GM19043 (cell line): ENCODE measurements around the gene KRTAP16-1.
"Not testable (repeated sequence)": the region's sequence is repeated elsewhere in the genome, so short reads cannot be mapped to it uniquely, and the experiment has no call there.

Source experiments
- ATAC-seq: cut with Tn5 transposase; IDR thresholded peaks from one replicate; pipeline ENCODE4 v1.9.1; 2021; ENCODE audit warnings: low read depth; ENCODE audit not compliant: unreplicated experiment

KRTAP16-1 gene, protein sequence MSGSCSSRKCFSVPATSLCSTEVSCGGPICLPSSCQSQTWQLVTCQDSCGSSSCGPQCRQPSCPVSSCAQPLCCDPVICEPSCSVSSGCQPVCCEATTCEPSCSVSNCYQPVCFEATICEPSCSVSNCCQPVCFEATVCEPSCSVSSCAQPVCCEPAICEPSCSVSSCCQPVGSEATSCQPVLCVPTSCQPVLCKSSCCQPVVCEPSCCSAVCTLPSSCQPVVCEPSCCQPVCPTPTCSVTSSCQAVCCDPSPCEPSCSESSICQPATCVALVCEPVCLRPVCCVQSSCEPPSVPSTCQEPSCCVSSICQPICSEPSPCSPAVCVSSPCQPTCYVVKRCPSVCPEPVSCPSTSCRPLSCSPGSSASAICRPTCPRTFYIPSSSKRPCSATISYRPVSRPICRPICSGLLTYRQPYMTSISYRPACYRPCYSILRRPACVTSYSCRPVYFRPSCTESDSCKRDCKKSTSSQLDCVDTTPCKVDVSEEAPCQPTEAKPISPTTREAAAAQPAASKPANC

DNA sequence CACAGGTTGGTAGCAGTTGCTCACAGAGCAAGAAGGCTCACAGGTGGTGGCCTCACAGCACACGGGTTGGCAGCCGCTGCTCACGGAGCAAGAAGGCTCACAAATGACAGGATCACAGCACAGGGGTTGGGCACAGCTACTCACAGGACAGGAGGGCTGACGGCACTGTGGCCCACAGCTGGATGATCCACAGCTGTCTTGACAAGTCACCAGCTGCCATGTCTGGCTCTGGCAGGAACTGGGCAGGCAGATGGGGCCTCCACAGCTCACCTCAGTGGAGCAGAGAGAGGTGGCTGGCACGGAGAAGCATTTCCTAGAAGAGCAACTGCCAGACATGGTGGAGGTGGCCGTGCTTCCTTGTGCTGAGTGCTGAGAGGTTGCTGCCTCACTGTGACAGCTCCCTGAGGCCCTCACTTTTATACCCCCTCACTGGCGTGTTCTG, at the start of gene KRTAP16-1:
Gene KRTAP16-1 (minus strand): TSS at position 392 of the 442 bp plus-strand sequence. CDS start 56 bp downstream, at position 336.
- ATAC-seq: no peak

DNA sequence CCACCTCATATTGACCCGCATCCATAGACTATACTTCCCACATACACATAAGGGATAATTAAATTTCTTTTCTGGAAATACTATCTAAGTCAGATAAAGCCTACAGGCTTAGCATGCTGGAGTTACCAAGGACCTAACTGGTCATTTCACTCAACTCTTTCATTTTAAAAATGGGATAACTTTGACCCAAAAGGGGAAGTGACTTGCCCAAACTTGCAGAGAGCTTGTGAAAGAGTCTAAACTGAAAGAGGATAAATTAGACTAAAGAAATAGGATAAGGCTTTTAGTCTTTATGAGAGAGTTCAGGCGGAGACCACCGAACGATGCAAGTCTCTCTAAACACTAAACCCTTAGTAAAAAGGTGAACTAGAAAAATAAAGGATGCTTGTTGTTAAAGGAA, 45.4 kb upstream of the KRTAP16-1 start:
- no peak for ATAC-seq

DNA sequence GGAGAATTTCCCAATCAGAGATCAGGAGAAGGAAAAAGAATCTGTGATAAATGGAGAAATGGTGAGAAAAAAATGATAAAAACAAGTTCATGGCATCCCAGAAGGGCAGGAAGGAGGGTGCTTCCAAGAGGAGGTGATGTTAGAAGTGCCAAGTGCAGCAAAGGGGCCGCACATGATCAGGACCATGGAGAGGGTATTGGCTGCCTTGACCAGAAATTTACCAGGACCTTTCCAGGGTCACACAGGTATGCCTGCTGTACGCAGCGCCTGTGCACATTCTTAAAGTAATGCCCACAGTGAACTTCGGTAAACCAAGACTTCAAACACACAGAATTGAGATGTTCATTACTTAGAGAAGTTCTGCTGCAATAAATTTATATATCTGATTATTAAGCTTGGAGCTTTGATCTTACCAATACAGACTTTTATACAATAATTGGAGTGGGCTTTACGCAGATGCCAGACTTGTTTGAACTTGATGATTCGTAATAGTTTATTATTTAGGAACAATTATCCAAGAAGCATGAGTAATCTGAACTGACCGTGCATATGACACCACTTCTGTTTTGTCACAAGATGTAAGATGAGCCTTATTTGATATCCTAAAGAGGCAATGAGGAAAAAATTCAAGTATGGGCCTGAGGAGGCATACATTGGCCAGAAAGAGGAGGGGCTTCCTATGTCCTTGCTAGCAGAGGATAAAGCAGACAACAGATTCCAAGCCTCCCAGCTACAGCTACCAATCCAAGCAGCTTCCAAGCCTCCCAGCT, 43.7 kb upstream of the KRTAP16-1 start:
- ATAC-seq: no peak

DNA sequence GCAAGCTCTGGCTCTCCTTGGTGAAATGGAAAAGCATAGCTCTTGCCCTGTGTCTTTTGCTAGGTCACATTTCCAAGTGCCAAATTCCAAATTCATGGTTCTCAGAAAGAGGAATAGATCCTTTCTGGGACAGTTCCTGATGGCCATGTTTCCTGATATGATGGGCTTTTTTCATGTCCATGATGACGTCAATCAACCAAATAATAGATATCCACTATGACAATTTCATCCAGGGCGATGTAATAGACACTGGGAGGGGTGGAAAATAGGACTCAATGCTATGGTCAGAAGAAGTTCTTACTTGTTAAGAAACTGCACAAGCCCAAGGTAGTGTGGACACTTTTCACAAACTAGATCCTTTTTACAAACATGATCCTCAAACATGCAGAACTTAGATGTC, 42.1 kb upstream of the KRTAP16-1 start:
- ATAC-seq: no peak

DNA sequence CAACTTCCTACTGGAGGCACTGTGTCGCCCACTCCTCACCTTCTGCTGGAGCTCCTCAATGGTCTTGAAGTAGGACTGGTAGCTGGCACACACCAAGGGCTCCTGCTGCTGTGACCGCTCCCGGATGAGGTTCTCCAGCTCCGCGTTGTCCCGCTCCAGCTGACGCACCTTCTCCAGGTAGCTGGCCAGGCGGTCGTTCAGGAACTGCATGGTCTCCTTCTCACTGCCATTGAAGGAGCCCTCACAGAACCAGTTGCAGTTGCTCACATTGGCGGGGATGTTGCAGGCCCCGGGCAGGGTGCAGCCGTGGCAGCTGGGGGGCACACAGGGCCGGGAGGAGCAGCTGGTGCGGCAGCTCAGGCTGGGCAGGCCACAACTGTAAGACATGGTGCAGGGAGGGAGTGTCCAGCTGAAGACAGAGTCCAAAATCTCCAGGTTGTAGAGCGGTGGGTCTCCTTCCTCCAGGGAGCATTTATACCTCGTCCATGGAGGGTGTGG, 41.3 kb upstream of the KRTAP16-1 start, which contains the start of gene KRT33A:
Gene KRT33A (minus strand): TSS at position 448 of the 498 bp plus-strand sequence. CDS start 61 bp downstream, at position 387.
- ATAC-seq: not testable (repeated sequence)

DNA sequence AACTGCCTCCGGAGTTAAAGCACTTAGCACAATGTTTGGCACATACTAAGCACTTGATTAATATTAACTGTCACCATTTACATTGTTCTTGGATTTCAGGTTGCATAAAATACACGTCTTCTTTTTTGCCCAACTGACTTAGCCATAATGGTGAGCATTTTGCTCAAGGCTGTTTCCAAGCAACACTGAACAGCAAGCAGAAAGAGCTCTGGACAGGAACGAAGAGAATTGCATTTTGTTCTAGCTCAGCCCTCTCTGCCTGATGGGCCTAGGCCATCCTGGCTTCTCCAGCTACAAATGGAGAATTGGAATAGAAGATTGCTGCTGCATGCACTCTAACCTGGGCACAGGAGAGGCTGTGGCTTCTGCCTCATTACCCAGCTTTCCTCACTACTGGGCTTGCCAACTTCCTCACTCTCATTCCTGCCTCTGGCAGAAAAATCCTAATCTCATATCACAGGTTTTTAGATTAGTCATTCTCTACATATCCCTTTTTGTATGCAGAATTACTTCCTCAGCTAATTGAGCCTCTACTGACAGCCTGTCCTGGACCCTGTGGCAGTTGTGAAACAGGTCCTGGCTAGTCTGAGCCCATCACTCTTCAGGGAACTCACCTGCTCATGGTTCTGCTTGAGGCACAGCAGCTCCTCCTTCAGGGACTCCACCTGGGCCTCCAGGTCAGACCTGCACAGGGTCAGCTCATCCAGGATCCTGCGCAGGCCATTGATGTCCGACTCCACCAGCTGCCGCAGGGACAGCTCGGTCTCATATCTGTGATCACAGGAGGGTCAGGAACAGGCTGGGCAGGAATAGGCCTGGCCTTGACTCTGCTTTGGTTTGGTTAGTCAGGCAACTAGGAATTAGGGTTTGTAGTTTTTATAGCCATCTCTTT, 39.0 kb upstream of the KRTAP16-1 start:
- ATAC-seq: no peak

DNA sequence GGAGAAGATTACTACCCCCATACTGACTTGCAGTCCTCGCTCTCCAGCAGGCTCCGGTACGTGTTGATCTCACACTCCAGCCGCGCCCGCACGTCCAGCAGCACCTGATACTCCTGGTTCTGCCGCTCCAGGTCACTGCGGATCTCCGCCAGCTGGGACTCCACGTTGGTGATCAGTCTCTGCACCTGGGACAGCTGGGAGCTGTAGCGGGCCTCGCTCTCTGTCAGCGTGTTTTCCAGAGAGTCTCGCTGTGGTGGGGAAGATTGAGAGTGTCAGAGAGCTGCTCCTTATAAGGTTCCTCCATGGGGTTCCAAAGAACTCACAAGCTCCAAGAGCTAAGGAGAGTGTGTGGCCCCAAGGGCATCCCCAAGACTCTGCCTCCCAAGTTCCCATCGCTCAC, 37.3 kb upstream of the KRTAP16-1 start:
- ATAC-seq: not testable (repeated sequence)

DNA sequence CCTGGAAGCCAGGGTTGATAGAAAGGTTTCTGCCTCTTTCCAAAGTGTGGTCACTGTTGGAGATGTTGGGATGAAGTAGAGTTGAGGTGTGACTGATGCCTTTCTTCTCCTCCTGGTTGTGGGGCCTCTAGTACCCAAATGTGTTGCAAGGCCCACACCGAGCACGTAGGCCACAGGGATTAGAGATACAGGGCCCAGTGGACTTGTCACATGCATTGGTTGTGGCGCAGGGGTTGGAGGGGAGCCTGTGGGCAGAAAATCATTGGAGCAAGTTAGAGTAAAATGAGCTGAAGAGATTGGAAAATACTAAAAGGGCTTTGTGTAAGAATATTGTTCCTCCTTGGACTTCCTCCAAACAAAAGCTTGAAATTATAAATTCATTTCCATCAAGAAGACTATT, 36.9 kb upstream of the KRTAP16-1 start:
- no peak for ATAC-seq

DNA sequence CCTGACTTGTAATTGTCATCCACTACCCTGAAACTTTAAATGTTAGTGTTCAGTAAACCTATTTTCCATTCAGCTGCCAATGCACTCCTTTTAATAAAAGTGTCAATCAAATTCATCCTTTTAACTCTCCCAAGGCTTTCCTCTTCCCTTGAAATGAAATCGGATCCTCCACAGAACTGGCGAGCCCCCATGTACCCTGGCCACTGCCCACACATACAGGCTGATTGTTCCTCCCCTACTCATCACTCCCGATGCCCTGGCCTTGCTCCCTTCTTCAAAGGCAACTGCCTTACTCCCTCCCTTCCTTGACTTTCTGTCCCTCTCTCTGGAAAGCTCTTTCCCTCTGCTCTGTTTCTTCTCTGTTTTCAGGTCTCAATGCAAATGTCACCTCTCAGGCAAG, 33.9 kb upstream of the KRTAP16-1 start:
- ATAC-seq: no peak

DNA sequence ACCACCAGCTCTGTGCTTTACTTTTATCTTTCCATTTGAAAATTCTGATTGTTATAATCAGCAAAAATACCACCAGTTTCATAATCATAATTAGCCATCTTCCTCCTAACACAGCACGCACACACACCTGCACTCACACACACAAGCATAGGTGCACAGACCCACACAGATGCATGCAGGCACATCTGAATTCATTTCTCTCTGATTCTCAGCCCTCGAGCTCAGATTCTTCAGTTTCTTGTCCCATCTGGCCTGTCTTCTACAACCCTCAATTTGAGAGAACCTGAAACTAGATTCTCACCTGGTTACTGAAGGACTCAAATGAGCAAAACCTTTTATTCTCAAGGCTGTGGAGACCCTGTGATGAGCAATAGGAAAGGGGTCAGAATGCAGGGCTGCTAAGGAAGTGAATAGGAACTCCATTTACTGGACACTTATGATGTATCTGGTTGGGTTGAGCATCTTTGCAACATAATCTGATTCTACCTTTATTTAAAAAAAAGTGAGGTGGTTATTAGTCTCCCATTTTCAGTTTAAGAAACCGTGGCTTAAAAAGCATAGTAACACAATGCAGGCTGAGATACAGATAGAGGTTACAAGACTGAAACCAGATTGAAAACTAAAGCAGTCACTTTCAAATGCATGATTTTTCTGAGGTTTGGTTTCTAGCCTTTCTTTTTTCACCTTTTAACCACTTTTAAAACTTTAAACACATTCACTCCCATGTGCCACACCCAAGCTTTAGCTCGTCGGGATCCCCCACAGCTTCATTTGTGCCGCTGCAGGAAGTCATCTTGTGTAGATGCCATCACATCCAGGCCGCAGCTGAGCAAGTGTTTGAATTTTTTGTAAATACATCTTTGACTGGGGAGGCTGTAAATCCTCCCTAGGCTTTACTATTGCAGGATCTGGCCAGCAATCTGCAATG, 32.1 kb upstream of the KRTAP16-1 start:
- ATAC-seq: no peak

DNA sequence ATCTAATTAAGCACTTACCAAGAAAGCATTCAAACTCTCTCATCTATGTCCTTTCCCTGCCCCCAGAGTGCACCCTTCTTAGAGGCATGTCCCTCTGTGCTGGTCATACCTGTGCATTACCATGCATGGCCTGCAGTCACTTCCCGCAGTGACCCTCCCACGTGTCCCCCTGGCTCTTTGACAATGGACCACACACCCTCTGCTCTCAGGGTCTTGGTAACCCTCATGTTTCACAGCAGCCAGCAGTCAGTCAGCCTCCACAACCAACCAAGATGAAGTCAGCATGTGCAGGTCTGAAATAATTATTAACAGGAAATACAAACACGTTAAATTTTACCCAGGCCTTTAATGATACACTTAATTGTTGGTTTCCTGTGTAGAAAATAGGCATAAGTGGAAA, 31.4 kb upstream of the KRTAP16-1 start:
- ATAC-seq: no peak

DNA sequence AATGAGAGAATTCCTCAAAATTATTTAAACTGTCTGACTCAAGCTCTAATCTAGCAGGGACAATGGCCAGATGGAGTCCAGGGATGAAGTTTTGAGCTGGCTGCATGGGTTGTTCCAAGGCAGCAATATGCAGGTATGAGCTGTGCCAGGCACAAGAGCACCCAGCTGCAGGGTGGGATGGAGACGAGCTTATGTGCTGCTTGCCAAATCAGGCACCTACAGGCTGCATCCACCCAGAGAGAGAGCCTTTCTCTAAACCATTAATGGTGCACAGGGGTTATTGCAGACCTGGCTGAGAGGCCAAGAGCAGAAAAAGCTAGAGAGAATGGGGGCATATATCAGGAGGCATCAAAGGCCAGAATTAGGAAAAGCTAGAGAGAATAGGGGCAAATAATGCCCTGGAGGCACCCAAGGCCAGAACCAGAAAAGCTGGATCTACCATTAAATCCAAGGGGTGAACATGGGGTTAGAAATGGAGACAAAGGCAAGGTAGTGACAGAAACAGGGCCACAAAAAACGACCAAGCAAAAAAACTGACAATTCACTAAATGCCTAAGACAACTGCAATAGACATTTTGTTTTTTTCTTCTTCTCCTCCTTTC, 30.6 kb upstream of the KRTAP16-1 start:
- no peak for ATAC-seq

DNA sequence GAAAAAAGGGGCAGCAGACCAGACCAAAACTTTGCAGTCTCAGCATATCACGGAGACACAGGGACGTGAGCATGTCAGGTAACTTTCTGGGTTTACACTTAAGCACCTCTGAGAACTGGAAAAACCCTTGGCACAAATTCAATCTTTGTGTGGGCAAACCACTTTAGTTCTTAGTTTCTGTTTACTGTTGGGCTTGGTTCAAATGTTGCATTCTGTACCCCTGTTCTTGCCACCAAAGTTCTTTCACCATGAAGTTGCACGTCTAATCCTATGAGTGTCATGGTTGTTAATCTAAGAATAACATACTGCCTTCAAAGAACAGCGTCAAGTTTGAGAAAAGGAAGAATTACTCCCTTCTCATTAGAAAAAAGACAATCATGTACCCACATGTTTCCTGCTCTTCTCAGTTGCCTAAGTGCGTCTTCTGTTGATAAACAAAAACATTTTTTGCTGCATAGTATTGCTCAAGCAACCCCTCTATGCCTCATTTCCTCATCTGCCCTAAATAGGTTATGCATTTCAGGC, 29.9 kb upstream of the KRTAP16-1 start:
- no peak for ATAC-seq

DNA sequence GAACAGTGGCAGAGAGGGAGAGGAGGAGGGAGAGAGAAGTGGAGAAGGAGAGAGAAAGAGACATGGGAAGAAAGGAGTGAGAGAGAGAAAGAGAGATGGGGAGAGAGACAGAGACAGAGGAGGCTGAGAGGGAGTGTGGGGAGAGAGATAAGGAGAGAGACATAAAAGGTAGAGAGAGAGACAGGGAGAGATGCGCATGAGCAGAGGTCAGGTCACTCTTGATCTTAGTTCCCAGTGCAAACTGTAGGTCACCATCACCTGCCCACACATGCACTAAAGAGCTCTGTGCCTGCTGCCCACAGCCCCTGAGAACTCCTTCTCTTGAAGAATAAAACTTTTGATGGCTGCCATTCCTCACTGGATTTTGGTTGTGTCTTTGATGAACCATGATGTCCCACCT, 26.6 kb upstream of the KRTAP16-1 start:
- ATAC-seq: no peak

DNA sequence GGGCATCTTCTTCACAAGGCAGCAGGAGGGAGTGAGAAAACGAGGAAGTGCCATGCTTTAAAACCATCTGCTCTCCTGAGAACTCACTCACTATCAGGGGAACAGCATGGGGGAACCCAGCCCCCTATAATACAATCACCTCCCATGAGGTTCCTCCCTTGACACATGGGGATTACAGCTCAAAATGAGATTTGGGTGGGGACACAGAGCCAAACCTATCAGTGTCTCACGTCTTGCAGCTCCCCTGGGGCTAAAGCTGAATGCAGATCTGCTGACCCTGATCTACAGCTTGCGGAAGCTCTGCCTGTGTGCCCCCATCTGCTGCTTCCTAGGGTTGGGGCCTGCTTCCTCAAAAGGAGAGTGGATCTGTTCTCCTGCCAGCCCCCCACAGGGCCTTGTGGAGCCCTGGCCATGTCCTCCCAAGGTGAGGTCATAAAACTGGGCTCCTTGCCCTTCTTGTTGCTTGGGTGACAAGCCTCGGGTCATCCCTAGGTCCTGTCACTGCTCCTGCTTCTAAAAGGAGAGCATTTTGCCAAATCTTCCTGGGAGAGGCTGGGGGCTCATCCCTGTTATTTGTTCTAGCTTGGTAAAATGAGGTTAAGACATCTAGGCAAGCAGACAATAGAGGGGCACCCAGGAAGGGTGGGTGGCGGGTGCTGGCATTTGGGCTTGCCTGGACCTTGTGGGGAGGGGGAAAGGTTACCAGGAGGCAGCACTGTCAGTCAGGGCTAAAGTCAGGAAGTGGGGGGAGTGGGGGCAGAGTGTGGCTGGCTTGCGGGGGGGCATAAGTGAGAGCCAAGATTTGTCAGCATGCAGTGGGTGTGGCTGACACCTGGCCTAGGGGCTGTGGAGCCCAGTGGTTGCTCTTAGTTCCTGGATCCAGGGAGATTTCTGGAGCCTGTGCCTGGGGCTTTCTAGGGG, 25.5 kb upstream of the KRTAP16-1 start:
- no peak for ATAC-seq

DNA sequence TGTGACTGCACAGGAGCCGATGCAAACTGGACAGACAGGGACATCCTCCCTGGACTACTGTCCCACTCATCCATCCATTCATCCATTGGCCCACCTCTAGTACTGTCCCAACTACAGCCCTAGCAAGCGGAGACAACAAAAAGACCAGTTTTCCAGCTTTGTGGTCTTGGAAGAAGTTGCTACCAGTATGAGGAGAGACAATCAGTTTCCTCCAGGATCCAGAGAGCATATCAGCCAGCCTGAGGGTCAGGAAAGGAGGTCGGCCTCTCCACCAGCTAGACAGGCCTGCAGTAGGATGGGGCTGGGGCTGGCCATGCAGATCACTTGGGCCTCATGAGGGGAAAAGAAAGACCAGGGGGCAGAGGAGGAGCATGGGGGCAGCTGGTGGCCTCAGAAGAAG, 24.7 kb upstream of the KRTAP16-1 start:
- ATAC-seq: no peak

DNA sequence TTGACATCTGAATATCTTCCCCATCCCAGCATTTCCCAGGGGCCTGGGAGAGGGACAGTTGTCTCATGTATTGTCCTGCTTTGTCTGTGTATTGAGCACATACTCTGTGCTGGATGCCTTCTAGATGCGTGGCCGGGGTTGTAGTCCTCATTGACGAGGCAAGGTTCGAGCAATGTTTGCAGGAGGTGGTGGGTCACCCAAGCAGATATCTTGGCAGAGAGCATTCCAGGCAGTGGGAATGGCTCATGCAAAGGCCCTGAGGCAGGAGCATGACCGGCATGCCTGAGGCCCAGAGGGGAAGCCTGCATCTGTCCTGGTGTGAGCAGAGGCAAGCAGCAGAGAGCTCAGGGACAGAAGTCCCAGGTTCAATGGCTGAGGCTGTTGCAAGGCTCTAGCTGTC, 24.0 kb upstream of the KRTAP16-1 start:
- ATAC-seq: no peak
